ENCODE measurements around the gene SPRED1.

GRCh38 chr15:38406436-38406835 is 153.8 kb downstream of the SPRED1 start:
- TF ChIP-seq POLR2A (IDR thresholded peaks at IDR 0.05) (no peak), CTCF (IDR thresholded peaks at IDR 0.05) (no peak)
